Heart left ventricle (tissue), 16 donors: ENCODE results near the gene FYCO1. TPM values are rescaled to one million over a fixed set of nuclear protein-coding genes. Genes with fewer than 3 reads are reported as not detected.
A peak's percentile ranks its signal among the peaks of the same experiment; 100 is the strongest.

Experiments
- ATAC-seq, 4 donors: fragments of 200-7000 bp; cut with Tn5 transposase; one replicate each; pipeline ENCODE4 v1.9.1; 2020 to 2022; ENCODE audit warnings: moderate library complexity in 4 of 4, mild to moderate bottlenecking in 3 of 4, moderate number of reproducible peaks in 1 of 4
- DNase-seq, 5 donors: peaks; one replicate each; pipeline ENCODE4 v3.0.0-alpha.2; 2020
- H3K27ac ChIP-seq, 12 donors: fragments of 200-600 bp; sonication (generic) in 4 of 12; one replicate each; pipeline versions ENCODE4 v1.5.0 to v1.8.0; 2016 to 2022; ENCODE audit warnings: mild to moderate bottlenecking in 2 of 12
- H3K27me3 ChIP-seq, 9 donors: fragments of 200-600 bp; sonication (generic) in 2 of 9; one replicate each; pipeline versions ENCODE4 v1.5.1 to v1.8.0; 2016 to 2022; ENCODE audit warnings: mild to moderate bottlenecking in 3 of 9
- H3K36me3 ChIP-seq, 9 donors: fragments of 200-600 bp; sonication (generic) in 2 of 9; one replicate each; pipeline versions ENCODE4 v1.5.0 to v1.8.0; 2018 to 2022; ENCODE audit warnings: mild to moderate bottlenecking in 2 of 9
- H3K4me1 ChIP-seq, 12 donors: fragments of 200-600 bp; sonication (generic) in 4 of 12; one replicate each; pipeline versions ENCODE4 v1.5.0 to v1.8.0; 2016 to 2022; ENCODE audit warnings: mild to moderate bottlenecking in 3 of 12
- H3K4me3 ChIP-seq, 12 donors: fragments of 200-600 bp; sonication (generic) in 4 of 12; one replicate each; pipeline versions ENCODE4 v1.5.0 to v1.8.0; 2017 to 2022; ENCODE audit warnings: mild to moderate bottlenecking in 9 of 12, moderate library complexity in 4 of 12
- H3K9me3 ChIP-seq, 12 donors: fragments of 200-600 bp; sonication (generic) in 4 of 12; one replicate each; pipeline versions ENCODE4 v1.5.0 to v1.8.0; 2016 to 2022; ENCODE audit warnings: mild to moderate bottlenecking in 1 of 12
- POLR2A ChIP-seq, 2 donors: fragments of 450-650 bp; IDR thresholded peaks; one replicate each; pipeline ENCODE4 v1.6.1; 2017; ENCODE audit warnings: antibody characterized with exemption in 2 of 2, mild to moderate bottlenecking in 2 of 2, moderate library complexity in 2 of 2
- WGBS, 4 donors: extraction: QIAGEN DNeasy Blood & Tissue Kit in 2 of 4; methylation state at CpG; one replicate each; pipeline versions ENCODE4 v1.1.5 to v1.1.7; 2013 to 2018; 5-methylcytosine and 5-hydroxymethylcytosine counted together
- intact Hi-C, 10 donors: fragments of 100-400 bp; cut with DNase I; formaldehyde crosslinking; loops; one replicate each; pipeline versions ENCODE4 v1.11.1 to v1.14.2; 2022
- polyA plus RNA-seq, 2 donors: library from polyadenylated mRNA; stranded (reverse); fragments of 200-250 nt; gene quantifications; one replicate each; pipeline ENCODE4 v1.2.3, GENCODE V29; 2013
- total RNA-seq, 9 donors: library from RNA; depleted of rRNA in 2 of 9; stranded (reverse); fragments of >200 nt in 2 of 9; fragmentation: NEBNext Ultra II Directional in 3 of 9; extraction: Animal tissue kit (Norgen Biotek cat#: 25700) in 3 of 9; gene quantifications; one replicate each; pipeline versions ENCODE4 v1.1.0 to v1.2.4, GENCODE V29; 2016 to 2023
- TF ChIP-seq, protein P1 (sequence below), 12 donors: fragments of 200-600 bp; sonication (generic) in 4 of 12; IDR thresholded peaks; one replicate each; pipeline versions ENCODE4 v1.5.0 to v1.8.0; 2018 to 2022; ENCODE audit warnings: antibody characterized with exemption in 12 of 12, mild to moderate bottlenecking in 5 of 12
- donor health status: ischemic (EF 13 %, LVEDD 7.1; RV severe dilation, severe dysfunction).
- donor health status: healthy with polysubstance abuse.
- donor health status: DM: no; HTN: yes; CAD: no.
- donor health status: DM: no; HTN: no; CAD: no.
- donor health status: ischemic (EF 25% LVEDD 6.9; RV normal size, moderate dysfunction).
- donor health status: ischemic (EF 25% LVEDD 5.7; RV mildly dilated, moderate dysfunction).
- donor health status: healthy.
- donor health status: DM: yes; HTN: yes; CAD: no.
- donor health status: ischemic (EF 35%, LVEDD 5.7; RV mildly dilated, moderate dysfunction).
- donor health status: nonischemic (EF 11% LVEDD 7.7; RV severe dilation, severe dysfunction).
- donor health status: DM: yes; HTN: yes; CAD: no.
- donor health status: PGD.
- donor health status: ischemic (EF 29% LVEDD 5.4; RV normal size, mild dysfunction).
- donor health status: nonischemic (EF 23%, LVEDD 6.1; RV moderate dilation, normal function).

Gene FYCO1
- total and polyA plus RNA-seq, 11 donors, result 18.5 to 195 (median 139) TPM

DNA sequence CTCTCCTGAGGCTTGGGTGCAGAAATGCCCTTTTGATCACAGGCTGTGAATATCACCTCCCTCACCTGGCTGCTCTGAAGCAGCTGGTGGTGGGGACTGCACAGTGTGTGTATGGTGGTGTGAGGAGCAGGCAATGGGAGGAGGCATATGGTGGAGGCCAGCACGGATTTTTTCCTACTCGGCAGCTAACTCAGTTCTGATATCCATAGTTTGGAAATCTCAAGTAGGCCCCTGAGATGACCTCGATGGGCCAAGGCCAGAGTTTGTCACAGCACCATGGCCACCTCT lies 73.6 kb downstream of the FYCO1 start:
- peaks cover 0 to 88% (median 74%) of the 10 kb centered on the region in 9 donors for H3K36me3 ChIP-seq
- DNase-seq, result no peak
- no peak for TF ChIP-seq POLR2A (IDR thresholded peaks at IDR 0.05)
- TF ChIP-seq, protein P1, sequence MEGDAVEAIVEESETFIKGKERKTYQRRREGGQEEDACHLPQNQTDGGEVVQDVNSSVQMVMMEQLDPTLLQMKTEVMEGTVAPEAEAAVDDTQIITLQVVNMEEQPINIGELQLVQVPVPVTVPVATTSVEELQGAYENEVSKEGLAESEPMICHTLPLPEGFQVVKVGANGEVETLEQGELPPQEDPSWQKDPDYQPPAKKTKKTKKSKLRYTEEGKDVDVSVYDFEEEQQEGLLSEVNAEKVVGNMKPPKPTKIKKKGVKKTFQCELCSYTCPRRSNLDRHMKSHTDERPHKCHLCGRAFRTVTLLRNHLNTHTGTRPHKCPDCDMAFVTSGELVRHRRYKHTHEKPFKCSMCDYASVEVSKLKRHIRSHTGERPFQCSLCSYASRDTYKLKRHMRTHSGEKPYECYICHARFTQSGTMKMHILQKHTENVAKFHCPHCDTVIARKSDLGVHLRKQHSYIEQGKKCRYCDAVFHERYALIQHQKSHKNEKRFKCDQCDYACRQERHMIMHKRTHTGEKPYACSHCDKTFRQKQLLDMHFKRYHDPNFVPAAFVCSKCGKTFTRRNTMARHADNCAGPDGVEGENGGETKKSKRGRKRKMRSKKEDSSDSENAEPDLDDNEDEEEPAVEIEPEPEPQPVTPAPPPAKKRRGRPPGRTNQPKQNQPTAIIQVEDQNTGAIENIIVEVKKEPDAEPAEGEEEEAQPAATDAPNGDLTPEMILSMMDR (IDR thresholded peaks at IDR 0.05), result no peak
- H3K9me3 ChIP-seq, result no peaks in the 10 kb centered on the region
- WGBS, 4 donors, result 74 to 86% (median 82%) methylated on average over 3 of the region's 3 CpGs
- ATAC-seq, result no peak
- peaks cover 0 to 11% (median 0%) of the 10 kb centered on the region in 12 donors for H3K4me1 ChIP-seq
- intact Hi-C loops, result loop anchor here in 3 of 10 donors (10.0 kb wide), 1 partner anchor 157 kb away; no protein-coding TSS in a partner anchor
- no peak overlapping the region for H3K4me3 ChIP-seq
- no peak overlapping the region for H3K27ac ChIP-seq
- H3K27me3 ChIP-seq, result no peaks in the 10 kb centered on the region

- Histone ChIP-seq H3K27me3 (no peaks in the 10 kb centered on the region), H3K4me3 (no peak overlapping the region), H3K36me3 (peaks cover 0 to 85% (median 72%) of the 10 kb centered on the region in 9 donors), H3K4me1 (peaks cover 0 to 11% (median 0%) of the 10 kb centered on the region in 12 donors), H3K27ac (no peak overlapping the region), H3K9me3 (no peaks in the 10 kb centered on the region)
- intact Hi-C loops, result loop anchor here in 3 of 10 donors (10.0 kb wide), 1 partner anchor 157 kb away; no protein-coding TSS in a partner anchor
- no peak for DNase-seq
- WGBS, 4 donors, result 84 to 88% (median 85%) methylated on average over 11 to 14 of the region's 14 CpGs
- TF ChIP-seq, protein P1 (IDR thresholded peaks at IDR 0.05), result no peak
- TF ChIP-seq POLR2A (IDR thresholded peaks at IDR 0.05), result no peak
- ATAC-seq, result no peak
Observed at GRCh38 chr3:45921158-45922038, 74.2 kb downstream of the FYCO1 start.

DNA sequence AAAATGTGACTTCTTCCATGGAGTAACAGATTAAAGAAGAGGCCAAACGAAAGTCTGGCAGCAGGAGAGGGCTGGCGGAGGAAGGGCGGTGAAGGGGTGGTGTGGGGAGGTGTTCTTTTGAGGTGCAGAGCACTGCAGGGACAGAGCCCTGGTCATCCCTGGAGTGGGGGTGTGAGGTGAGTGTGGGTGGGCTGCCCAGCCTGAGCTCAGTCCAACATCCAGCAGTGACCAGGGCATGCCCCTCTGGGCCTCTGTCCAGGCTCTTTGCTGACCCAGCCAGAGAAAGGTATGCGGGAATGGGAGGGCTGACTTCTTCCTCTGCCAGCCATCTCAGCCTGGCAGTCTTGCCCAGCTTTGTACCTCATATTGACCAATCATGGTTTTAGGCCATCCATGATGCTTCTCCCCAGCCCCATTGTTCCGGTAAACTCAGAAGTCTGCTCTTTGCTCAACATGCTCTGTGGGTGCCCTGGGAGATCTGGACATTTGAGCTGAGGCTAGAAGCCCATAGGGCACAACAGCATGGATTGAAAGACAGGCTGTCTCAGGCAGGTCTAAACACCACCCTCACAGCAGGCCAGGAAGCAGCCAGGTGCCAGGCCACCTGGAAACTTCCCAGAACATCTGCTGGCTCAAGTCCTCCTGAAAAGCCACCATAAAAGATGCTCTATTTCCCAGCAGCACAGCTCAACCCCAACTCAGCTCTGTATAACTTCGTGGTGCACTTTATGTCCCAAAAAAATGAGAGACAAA lies 78.3 kb downstream of the FYCO1 start:
- 80 to 85% (median 83%) methylated on average over 6 of the region's 6 CpGs for WGBS, 4 donors
- TF ChIP-seq POLR2A (IDR thresholded peaks at IDR 0.05), result no peak
- TF ChIP-seq, protein P1 (IDR thresholded peaks at IDR 0.05), result no peak
- no peaks in the 10 kb centered on the region for H3K9me3 ChIP-seq
- H3K36me3 ChIP-seq, result peaks cover 0 to 47% (median 39%) of the 10 kb centered on the region in 9 donors
- no peak for DNase-seq
- no peak overlapping the region for H3K27ac ChIP-seq
- peak in 2 of 4 donors; percentile 10 to 12 for ATAC-seq
- peaks cover 0 to 16% (median 0%) of the 10 kb centered on the region in 12 donors for H3K4me1 ChIP-seq
- H3K27me3 ChIP-seq, result no peaks in the 10 kb centered on the region
- intact Hi-C loops, result no loop called here
- no peak overlapping the region for H3K4me3 ChIP-seq
